Fibroblast of lung (primary cell): Measurements from ENCODE around the gene MBNL1. TPM values are rescaled to one million over a fixed set of nuclear protein-coding genes. Genes with fewer than 3 reads are reported as not detected.
A peak's percentile ranks its signal among the peaks of the same experiment; 100 is the strongest.
"Not testable (repeated sequence)": the region's sequence is repeated elsewhere in the genome, so short reads cannot be mapped to it uniquely, and the experiment has no call there.

Experiments
- DNase-seq, 2 donors: peaks; one replicate each; pipeline versions ENCODE4 v3.0.0 to v3.0.0-alpha.2; 2010; ENCODE audit warnings: low read depth in 2 of 2
- H2AFZ ChIP-seq: 2 replicates; pipeline ENCODE4 v1.5.1; 2012; ENCODE audit warnings: low read length, control low read depth, inconsistent platforms
- H3K27ac ChIP-seq: 2 replicates; pipeline ENCODE4 v1.5.1; 2011; ENCODE audit warnings: low read length, control low read depth; ENCODE audit not compliant: insufficient read depth
- H3K27me3 ChIP-seq: 2 replicates; pipeline ENCODE4 v1.5.1; 2011; ENCODE audit warnings: mild to moderate bottlenecking, low read length; ENCODE audit not compliant: control insufficient read depth, insufficient read depth
- H3K36me3 ChIP-seq: 2 replicates; pipeline ENCODE4 v1.5.1; 2011; ENCODE audit warnings: low read length; ENCODE audit not compliant: control insufficient read depth, insufficient read depth
- H3K4me1 ChIP-seq: 2 replicates; pipeline ENCODE4 v1.5.1; 2011; ENCODE audit warnings: low read length; ENCODE audit not compliant: control insufficient read depth, insufficient read depth; ENCODE audit errors: extremely low read depth
- H3K4me2 ChIP-seq: 2 replicates; pipeline ENCODE4 v1.5.1; 2011; ENCODE audit warnings: low read length, control low read depth; ENCODE audit not compliant: insufficient read depth; ENCODE audit errors: extremely low read depth
- H3K4me3 ChIP-seq, 4 experiments: fragments of 200-600 bp in 1 of 4; sonication (generic) in 1 of 4; replicated peaks in 1 of 4; 2 replicates each; pipeline ENCODE4 v1.5.1; 2011 to 2016; ENCODE audit warnings: low read length in 4 of 4, low read depth in 3 of 4, mild to moderate bottlenecking in 3 of 4, control low read depth in 2 of 4, inconsistent platforms in 1 of 4, mixed read lengths in 1 of 4; ENCODE audit not compliant: insufficient read depth in 1 of 4; ENCODE audit errors: control extremely low read depth in 1 of 4
- H3K79me2 ChIP-seq: 2 replicates; pipeline ENCODE4 v1.5.1; 2012; ENCODE audit warnings: mild to moderate bottlenecking, low read length, inconsistent platforms; ENCODE audit not compliant: control insufficient read depth, insufficient read depth
- H3K9ac ChIP-seq: 2 replicates; pipeline ENCODE4 v1.5.1; 2011; ENCODE audit warnings: mild to moderate bottlenecking, low read length, control low read depth; ENCODE audit not compliant: insufficient read depth
- H3K9me3 ChIP-seq: 2 replicates; pipeline ENCODE4 v1.5.1; 2012; ENCODE audit warnings: low read depth, low read length; ENCODE audit not compliant: control insufficient read depth, insufficient read depth
- H4K20me1 ChIP-seq: 2 replicates; pipeline ENCODE4 v1.5.1; 2011; ENCODE audit warnings: low read length; ENCODE audit not compliant: control insufficient read depth, insufficient read depth; ENCODE audit errors: extremely low read depth
- CTCF ChIP-seq, 2 donors: IDR thresholded peaks in 1 of 2; conservative IDR thresholded peaks in 1 of 2; 1 replicate in 1 of 2; 2 replicates in 1 of 2; pipeline ENCODE4 v1.5.1; 2011 to 2012; ENCODE audit warnings: low read length in 2 of 2, control low read depth in 1 of 2, inconsistent platforms in 1 of 2, low read depth in 1 of 2, mild to moderate bottlenecking in 1 of 2
- EZH2 ChIP-seq: IDR thresholded peaks from 2 replicates; pipeline ENCODE4 v1.5.1; 2012; ENCODE audit warnings: low read length, control low read depth, mild to moderate bottlenecking; ENCODE audit errors: missing control alignments
- polyA plus RNA-seq, 2 donors: library from polyadenylated mRNA; depleted of rRNA in 1 of 2; stranded (reverse) in 1 of 2; unstranded in 1 of 2; fragments of >200 nt; gene quantifications; 2 replicates each; pipeline ENCODE4 v1.2.1, GENCODE V29; 2011 to 2012; ENCODE audit warnings: missing spikeins in 1 of 2
- total RNA-seq: library from RNA; depleted of rRNA; stranded (reverse); fragments of >200 nt; gene quantifications from 2 replicates; pipeline ENCODE4 v1.2.1, GENCODE V29; 2014

Gene MBNL1
- total and polyA plus RNA-seq, 2 donors (not counting 1 experiment from before 2014, with no cell fraction given) = 150 to 213 TPM

- no peak for DNase-seq
- H3K27ac ChIP-seq = peak overlapping the region; percentile 27
- TF ChIP-seq CTCF (conservative IDR thresholded peaks at IDR 0.05 in 1 of 2, IDR thresholded peaks at IDR 0.05 in 1 of 2; ENCODE audit: low read depth in 1 of 2, low read length in 2 of 2) = no peak
- no peak for TF ChIP-seq EZH2
- H3K9me3 ChIP-seq = no peaks in the 10 kb centered on the region
- H2AFZ ChIP-seq = no peak overlapping the region
- no peaks in the 10 kb centered on the region for H4K20me1 ChIP-seq
- peaks cover 5% of the 10 kb centered on the region for H3K36me3 ChIP-seq
- H3K79me2 ChIP-seq = peaks cover 49% of the 10 kb centered on the region
- no peak overlapping the region for H3K4me3 ChIP-seq
- H3K27me3 ChIP-seq = no peaks in the 10 kb centered on the region
- H3K4me2 ChIP-seq = peak overlapping the region; percentile 35
- peaks cover 8% of the 10 kb centered on the region for H3K4me1 ChIP-seq
- H3K9ac ChIP-seq = no peak overlapping the region
Observed at GRCh38 chr3:152430223-152431002, 161.7 kb downstream of the MBNL1 start.

DNA sequence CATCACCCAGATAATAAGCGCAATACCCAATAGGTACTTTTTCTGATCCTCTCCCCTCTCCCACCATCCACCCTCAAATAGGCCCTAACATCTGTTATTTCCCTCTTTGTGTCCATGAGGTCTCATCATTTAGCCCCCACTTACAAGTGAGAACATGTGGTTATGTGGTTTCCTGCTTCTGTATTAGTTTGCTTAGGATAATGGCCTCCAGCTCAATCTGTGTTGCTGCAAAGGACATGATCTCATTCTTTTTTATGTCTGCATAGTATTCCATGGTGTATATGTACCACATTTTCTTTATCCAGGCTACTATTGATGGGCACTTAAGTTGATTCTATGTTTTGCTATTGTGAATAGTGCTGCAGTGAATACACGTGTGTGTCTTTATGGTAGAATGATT lies 165.4 kb downstream of the MBNL1 start:
- no peaks in the 10 kb centered on the region for H3K9me3 ChIP-seq
- TF ChIP-seq CTCF (conservative IDR thresholded peaks at IDR 0.05 in 1 of 2, IDR thresholded peaks at IDR 0.05 in 1 of 2; ENCODE audit: low read depth in 1 of 2, low read length in 2 of 2) (no peak), EZH2 (no peak)
- peaks cover 72% of the 10 kb centered on the region for H3K79me2 ChIP-seq
- DNase-seq = no peak
- H3K4me3 ChIP-seq = no peak overlapping the region
- H3K36me3 ChIP-seq = peaks cover 5% of the 10 kb centered on the region
- H3K27me3 ChIP-seq = no peaks in the 10 kb centered on the region
- no peak overlapping the region for H3K4me2 ChIP-seq
- peaks cover 12% of the 10 kb centered on the region for H3K4me1 ChIP-seq
- no peak overlapping the region for H2AFZ ChIP-seq
- H3K9ac ChIP-seq = no peak overlapping the region
- no peak overlapping the region for H3K27ac ChIP-seq
- peaks cover 2% of the 10 kb centered on the region for H4K20me1 ChIP-seq

- H3K9ac ChIP-seq, H2AFZ ChIP-seq, H3K4me3 ChIP-seq, H3K4me2 ChIP-seq, H3K27ac ChIP-seq, H3K9me3 ChIP-seq, H3K27me3 ChIP-seq, H3K36me3 ChIP-seq, H4K20me1 ChIP-seq, DNase-seq: not testable (repeated sequence)
- H3K79me2 ChIP-seq = peaks cover 81% of the 10 kb centered on the region
- peaks cover 10% of the 10 kb centered on the region for H3K4me1 ChIP-seq
Observed at GRCh38 chr3:152435210-152435609, 166.5 kb downstream of the MBNL1 start.
